KMS-11 (cell line): Measurements from ENCODE around the gene LTB4R.

Experiments
- H2AFZ ChIP-seq: fragments of 200-600 bp; sonication (generic); 2 replicates; pipeline ENCODE4 v1.6.1; 2016; ENCODE audit warnings: antibody characterized with exemption, mixed run types, low read depth
- H3K27ac ChIP-seq: fragments of 200-600 bp; sonication (generic); 2 replicates; pipeline ENCODE4 v1.6.1; 2016; ENCODE audit warnings: mild to moderate bottlenecking, mixed run types
- H3K27me3 ChIP-seq: fragments of 200-600 bp; sonication (generic); 2 replicates; pipeline ENCODE4 v1.6.1; 2017; ENCODE audit warnings: mild to moderate bottlenecking, low read depth, mixed run types, moderate library complexity; ENCODE audit not compliant: insufficient read depth
- H3K36me3 ChIP-seq: fragments of 200-600 bp; sonication (generic); 2 replicates; pipeline ENCODE4 v1.6.1; 2017; ENCODE audit warnings: mild to moderate bottlenecking, mixed run types; ENCODE audit not compliant: insufficient read depth
- H3K4me1 ChIP-seq: fragments of 200-600 bp; sonication (generic); 2 replicates; pipeline ENCODE4 v1.6.1; 2016; ENCODE audit warnings: mild to moderate bottlenecking, low read depth, mixed run types; ENCODE audit not compliant: poor library complexity, severe bottlenecking
- H3K4me2 ChIP-seq: fragments of 200-600 bp; sonication (generic); 2 replicates; pipeline ENCODE4 v1.7.0; 2016; ENCODE audit warnings: mild to moderate bottlenecking, mixed run types
- H3K4me3 ChIP-seq: fragments of 200-600 bp; sonication (generic); IDR thresholded peaks from 2 replicates; pipeline ENCODE4 v1.6.1; 2017; ENCODE audit warnings: low read depth, low read length, mixed read lengths; ENCODE audit not compliant: insufficient read depth
- H3K79me2 ChIP-seq: fragments of 200-600 bp; sonication (generic); 2 replicates; pipeline ENCODE4 v1.6.1; 2016; ENCODE audit warnings: low read depth, mixed run types; ENCODE audit not compliant: insufficient read depth
- H3K9ac ChIP-seq: fragments of 200-600 bp; sonication (generic); 2 replicates; pipeline ENCODE4 v1.6.1; 2016; ENCODE audit warnings: mild to moderate bottlenecking, mixed run types
- H4K20me1 ChIP-seq: fragments of 200-600 bp; sonication (generic); 2 replicates; pipeline ENCODE4 v1.6.1; 2016; ENCODE audit warnings: mild to moderate bottlenecking, mixed run types; ENCODE audit not compliant: insufficient read depth
- CTCF ChIP-seq: fragments of 200-600 bp; sonication (generic); conservative IDR thresholded peaks from 2 replicates; pipeline ENCODE4 v1.6.1; 2017; ENCODE audit warnings: low read depth, mild to moderate bottlenecking, antibody characterized with exemption, low read length, moderate library complexity, mixed read lengths

LTB4R gene

GRCh38 chr14:24329736-24330135 lies 18.4 kb downstream of the LTB4R start:
- Histone ChIP-seq H3K36me3 (no peaks in the 10 kb centered on the region), H3K27me3 (peaks cover 11% of the 10 kb centered on the region; the same call in 1 of the 2 replicates), H3K4me1 (peaks cover 12% of the 10 kb centered on the region), H4K20me1 (no peaks in the 10 kb centered on the region), H3K4me2 (no peak overlapping the region), H2AFZ (no peak overlapping the region), H3K79me2 (no peaks in the 10 kb centered on the region), H3K9ac (no peak overlapping the region), H3K27ac (no peak overlapping the region), H3K4me3 (no peak overlapping the region)
- TF ChIP-seq CTCF: no peak

- no peaks in the 10 kb centered on the region for H4K20me1 ChIP-seq
- no peak for TF ChIP-seq CTCF
- no peak overlapping the region for H2AFZ ChIP-seq
- H3K4me3 ChIP-seq: no peak overlapping the region
- no peak overlapping the region for H3K4me2 ChIP-seq
- H3K27ac ChIP-seq: no peak overlapping the region
- no peaks in the 10 kb centered on the region for H3K79me2 ChIP-seq
- peaks cover 11% of the 10 kb centered on the region; the same call in 1 of the 2 replicates for H3K27me3 ChIP-seq
- no peak overlapping the region for H3K9ac ChIP-seq
- H3K36me3 ChIP-seq: no peaks in the 10 kb centered on the region
- peaks cover 12% of the 10 kb centered on the region for H3K4me1 ChIP-seq
Measured at GRCh38 chr14:24330973-24331674, 19.8 kb downstream of the LTB4R start.

- H3K4me2 ChIP-seq: peak overlapping the region; percentile 80; the same call in 1 of the 2 replicates
- no peaks in the 10 kb centered on the region for H3K79me2 ChIP-seq
- no peaks in the 10 kb centered on the region for H4K20me1 ChIP-seq
- TF ChIP-seq CTCF: no peak
- H3K27me3 ChIP-seq: peaks cover 11% of the 10 kb centered on the region; the same call in 1 of the 2 replicates
- peak overlapping the region; percentile 81; the same call in 1 of the 2 replicates for H2AFZ ChIP-seq
- H3K4me1 ChIP-seq: peaks cover 12% of the 10 kb centered on the region
- no peaks in the 10 kb centered on the region for H3K36me3 ChIP-seq
- H3K9ac ChIP-seq: no peak overlapping the region
- no peak overlapping the region for H3K4me3 ChIP-seq
- no peak overlapping the region for H3K27ac ChIP-seq
Measured at GRCh38 chr14:24331731-24332267, 20.5 kb downstream of the LTB4R start.

- peaks cover 12% of the 10 kb centered on the region for H3K4me1 ChIP-seq
- no peaks in the 10 kb centered on the region for H4K20me1 ChIP-seq
- H3K27me3 ChIP-seq: peaks cover 11% of the 10 kb centered on the region; the same call in 1 of the 2 replicates
- H3K79me2 ChIP-seq: no peaks in the 10 kb centered on the region
- H3K4me2 ChIP-seq: peak overlapping the region; percentile 80
- H2AFZ ChIP-seq: peak overlapping the region; percentile 81
- no peak overlapping the region for H3K27ac ChIP-seq
- TF ChIP-seq CTCF: peak; percentile 70
- no peak overlapping the region for H3K9ac ChIP-seq
- no peak overlapping the region for H3K4me3 ChIP-seq
- no peaks in the 10 kb centered on the region for H3K36me3 ChIP-seq
Measured at GRCh38 chr14:24332268-24332993, 21.1 kb downstream of the LTB4R start.
